KG1 (cell line): ENCODE measurements around the gene MPC2.
"Not testable (repeated sequence)": the region's sequence is repeated elsewhere in the genome, so short reads cannot be mapped to it uniquely, and the experiment has no call there.

ENCODE experiments used
- DNase-seq: peaks from one replicate; lab custom pipeline; 2025; lab: John Stamatoyannopoulos, UW

The MPC2 gene

GRCh38 chr1:167934426-167935215 is 2.3 kb downstream of the MPC2 start:
- no peak for DNase-seq

GRCh38 chr1:167933788-167934187 is 3.1 kb downstream of the MPC2 start:
- no peak for DNase-seq

GRCh38 chr1:167929725-167930124 is 7.1 kb downstream of the MPC2 start:
- DNase-seq = no peak

- DNase-seq = not testable (repeated sequence)
Observed at GRCh38 chr1:167928919-167929318, 8.0 kb downstream of the MPC2 start.

- no peak for DNase-seq
Observed at GRCh38 chr1:167928457-167928852, 8.4 kb downstream of the MPC2 start.

GRCh38 chr1:167927046-167927754 is 9.7 kb downstream of the MPC2 start:
- no peak for DNase-seq

- DNase-seq = no peak
Observed at GRCh38 chr1:167926486-167926997, 10.3 kb downstream of the MPC2 start.

GRCh38 chr1:167924543-167925231 is 12.2 kb downstream of the MPC2 start:
- no peak for DNase-seq

GRCh38 chr1:167924102-167924501 is 12.8 kb downstream of the MPC2 start:
- DNase-seq = no peak

GRCh38 chr1:167923324-167924056 is 13.4 kb downstream of the MPC2 start:
- no peak for DNase-seq

- DNase-seq = no peak
Observed at GRCh38 chr1:167922611-167923074, 14.2 kb downstream of the MPC2 start.

GRCh38 chr1:167922023-167922422 is 14.8 kb downstream of the MPC2 start:
- no peak for DNase-seq

GRCh38 chr1:167916766-167917511 is 19.9 kb downstream of the MPC2 start:
- no peak for DNase-seq

- no peak for DNase-seq
Observed at GRCh38 chr1:167915569-167915968, 21.3 kb downstream of the MPC2 start.

GRCh38 chr1:167913895-167914496 is 22.9 kb downstream of the MPC2 start, which contains the start of gene ADCY10:
Gene ADCY10 (minus strand): TSS chr1:167914134. CDS start chr1:167905140, 8,994 bp downstream.
- DNase-seq = no peak

- no peak for DNase-seq
Observed at GRCh38 chr1:167912294-167912693, 24.6 kb downstream of the MPC2 start.

GRCh38 chr1:167911413-167911812 is 25.5 kb downstream of the MPC2 start:
- DNase-seq = no peak

GRCh38 chr1:167910530-167910929 is 26.3 kb downstream of the MPC2 start:
- no peak for DNase-seq

- no peak for DNase-seq
Observed at GRCh38 chr1:167909691-167910180, 27.1 kb downstream of the MPC2 start.

GRCh38 chr1:167905671-167906070 is 31.2 kb downstream of the MPC2 start:
- no peak for DNase-seq
